ENCODE data around the gene USP21. TPM values are rescaled to one million over a fixed set of nuclear protein-coding genes. Genes with fewer than 3 reads are reported as not detected.
A peak's percentile ranks its signal among the peaks of the same experiment; 100 is the strongest.

USP21 gene
- total and polyA plus RNA-seq, 9 of the 15 experiments (the other 6 are each of a cell fraction or from before 2014, with no cell fraction given), result 4.9 to 52.4 (median 21.6) TPM

- TF ChIP-seq PRPF4 (IDR thresholded peaks at IDR 0.05; ENCODE audit: insufficient read depth, low read depth, low read length, poor library complexity, severe bottlenecking) (no peak), SRSF1 (IDR thresholded peaks at IDR 0.05; ENCODE audit: low read depth, low read length) (no peak), MCM3 (IDR thresholded peaks at IDR 0.05) (no peak), PHF8 (IDR thresholded peaks at IDR 0.05; ENCODE audit: borderline replicate concordance, low read length) (peak; percentile 71; the same call in 1 of the 2 replicates), SNIP1 (IDR thresholded peaks at IDR 0.05; ENCODE audit: low read depth) (no peak), ZNF134 (CRISPR knock-in tag; conservative IDR thresholded peaks at IDR 0.05) (no peak), VEZF1 (CRISPR knock-in tag; IDR thresholded peaks at IDR 0.05) (peak; percentile 73), DIDO1 (tag; IDR thresholded peaks at IDR 0.05; ENCODE audit: low read depth) (no peak), ZNF586 (CRISPR knock-in tag; conservative IDR thresholded peaks at IDR 0.05) (no peak), POLR2B (IDR thresholded peaks at IDR 0.05; ENCODE audit: low read depth, partially characterized antibody) (peak; percentile 91), ZNF436 (CRISPR knock-in tag; IDR thresholded peaks at IDR 0.05) (no peak), NFE2 (IDR thresholded peaks at IDR 0.05; ENCODE audit: low read depth) (peak; percentile 17; the same call in 1 of the 2 replicates), TOE1 (IDR thresholded peaks at IDR 0.05; ENCODE audit: borderline replicate concordance) (peak; percentile 89; the same call in 1 of the 2 replicates), TOE1 (CRISPR knock-in tag; IDR thresholded peaks at IDR 0.05; ENCODE audit: borderline replicate concordance, low read depth) (no peak), SIN3A (IDR thresholded peaks at IDR 0.05; ENCODE audit: borderline replicate concordance in 2 of 2, control insufficient read depth in 1 of 2, low read depth in 2 of 2, low read length in 2 of 2) (peak; percentile 55 to 62; a peak in 1 of 4 replicates), RBM34 (IDR thresholded peaks at IDR 0.05; ENCODE audit: borderline replicate concordance, insufficient read depth, low read length) (no peak), RFX7 (CRISPR knock-in tag; IDR thresholded peaks at IDR 0.05) (no peak), ZKSCAN1 (IDR thresholded peaks at IDR 0.05; ENCODE audit: low read depth, low read length) (peak; percentile 36; the same call in 1 of the 2 replicates), PHF21A (IDR thresholded peaks at IDR 0.05; ENCODE audit: borderline replicate concordance, low read depth) (no peak; the same call in 1 of the 2 replicates), RBM14 (IDR thresholded peaks at IDR 0.05; ENCODE audit: borderline replicate concordance, insufficient read depth, low read depth, low read length) (no peak), HDAC6 (IDR thresholded peaks at IDR 0.05; ENCODE audit: low read depth, low read length) (no peak), ZNF764 (CRISPR knock-in tag; IDR thresholded peaks at IDR 0.05; ENCODE audit: low read depth) (no peak), ZBTB12 (CRISPR knock-in tag; IDR thresholded peaks at IDR 0.05) (no peak), NFIC (IDR thresholded peaks at IDR 0.05) (peak; percentile 93)
- TF ChIP-seq, protein P1, sequence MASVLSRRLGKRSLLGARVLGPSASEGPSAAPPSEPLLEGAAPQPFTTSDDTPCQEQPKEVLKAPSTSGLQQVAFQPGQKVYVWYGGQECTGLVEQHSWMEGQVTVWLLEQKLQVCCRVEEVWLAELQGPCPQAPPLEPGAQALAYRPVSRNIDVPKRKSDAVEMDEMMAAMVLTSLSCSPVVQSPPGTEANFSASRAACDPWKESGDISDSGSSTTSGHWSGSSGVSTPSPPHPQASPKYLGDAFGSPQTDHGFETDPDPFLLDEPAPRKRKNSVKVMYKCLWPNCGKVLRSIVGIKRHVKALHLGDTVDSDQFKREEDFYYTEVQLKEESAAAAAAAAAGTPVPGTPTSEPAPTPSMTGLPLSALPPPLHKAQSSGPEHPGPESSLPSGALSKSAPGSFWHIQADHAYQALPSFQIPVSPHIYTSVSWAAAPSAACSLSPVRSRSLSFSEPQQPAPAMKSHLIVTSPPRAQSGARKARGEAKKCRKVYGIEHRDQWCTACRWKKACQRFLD (CRISPR knock-in tag; IDR thresholded peaks at IDR 0.05), result peak; percentile 85
Observed at GRCh38 chr1:161165742-161166668, 6.7 kb downstream of the USP21 start, which contains the start of gene PPOX (continued).
